HUES64 (cell line): ENCODE measurements around the gene SNAPC1.
"Not testable (repeated sequence)": the region's sequence is repeated elsewhere in the genome, so short reads cannot be mapped to it uniquely, and the experiment has no call there.

ENCODE experiments used
- H3K27ac ChIP-seq: 2 replicates; pipeline ENCODE4 v1.7.0; 2013; ENCODE audit warnings: low read depth, low read length, inconsistent platforms
- H3K27me3 ChIP-seq: 2 replicates; pipeline ENCODE4 v1.6.1; 2013; ENCODE audit warnings: mild to moderate bottlenecking, low read length; ENCODE audit not compliant: insufficient read depth
- H3K36me3 ChIP-seq: 2 replicates; pipeline ENCODE4 v1.6.1; 2013; ENCODE audit warnings: mild to moderate bottlenecking, low read length; ENCODE audit not compliant: insufficient read depth
- H3K4me1 ChIP-seq: 2 replicates; pipeline ENCODE4 v1.6.1; 2013; ENCODE audit warnings: mild to moderate bottlenecking, low read length, moderate library complexity; ENCODE audit not compliant: insufficient read depth
- H3K4me3 ChIP-seq: 2 replicates; pipeline ENCODE4 v1.5.1; 2013; ENCODE audit warnings: mild to moderate bottlenecking, low read length, moderate library complexity
- H3K9ac ChIP-seq: 2 replicates; pipeline ENCODE4 v1.6.1; 2013; ENCODE audit warnings: mild to moderate bottlenecking, low read depth, low read length
- H3K9me3 ChIP-seq: 2 replicates; pipeline ENCODE4 v1.6.1; 2013; ENCODE audit warnings: low read depth, low read length; ENCODE audit not compliant: insufficient read depth
- WGBS: fragments of 150-250, 120-280 bp; methylation state at CpG from one replicate; pipeline ENCODE4 v1.1.7; 2013; ENCODE audit warnings: missing lambda C conversion rate; 5-methylcytosine and 5-hydroxymethylcytosine counted together

SNAPC1 gene

GRCh38 chr14:61750708-61751474, 11.3 kb upstream of the SNAPC1 start:
- Histone ChIP-seq H3K27ac (no peak overlapping the region), H3K9me3 (no peaks in the 10 kb centered on the region), H3K36me3 (peaks cover 35% of the 10 kb centered on the region)

GRCh38 chr14:61751475-61751989, 10.7 kb upstream of the SNAPC1 start:
- Histone ChIP-seq H3K36me3 (peaks cover 28% of the 10 kb centered on the region), H3K4me3 (peak overlapping the region; percentile 60), H3K27ac (no peak overlapping the region), H3K9me3 (no peaks in the 10 kb centered on the region), H3K4me1 (peaks cover 31% of the 10 kb centered on the region), H3K9ac (peak overlapping the region; percentile 54; the same call in 1 of the 2 replicates), H3K27me3 (no peaks in the 10 kb centered on the region)
- WGBS = 88% methylated on average over 7 of the region's 8 CpGs

More at GRCh38 chr14:61750708-61751474, 11.3 kb upstream of the SNAPC1 start:
- peak overlapping the region; percentile 54; the same call in 1 of the 2 replicates for H3K9ac ChIP-seq
- H3K4me1 ChIP-seq = peaks cover 31% of the 10 kb centered on the region
- H3K27me3 ChIP-seq = no peaks in the 10 kb centered on the region
- WGBS = 62% methylated on average over 52 of the region's 54 CpGs
- H3K4me3 ChIP-seq = peak overlapping the region; percentile 60

- 88% methylated on average over 4 of the region's 4 CpGs for WGBS
- Histone ChIP-seq H3K4me1 (peaks cover 36% of the 10 kb centered on the region), H3K9me3 (no peaks in the 10 kb centered on the region), H3K4me3 (no peak overlapping the region), H3K36me3 (peaks cover 18% of the 10 kb centered on the region), H3K27me3 (no peaks in the 10 kb centered on the region), H3K9ac (no peak overlapping the region), H3K27ac (no peak overlapping the region; the same call in 1 of the 2 replicates)
Measured at GRCh38 chr14:61752626-61753025, 9.6 kb upstream of the SNAPC1 start.

- Histone ChIP-seq H3K9me3 (no peaks in the 10 kb centered on the region), H3K36me3 (peaks cover 7% of the 10 kb centered on the region), H3K9ac (no peak overlapping the region), H3K27ac (peak overlapping the region; percentile 13; the same call in 1 of the 2 replicates), H3K4me1 (peaks cover 37% of the 10 kb centered on the region), H3K27me3 (no peaks in the 10 kb centered on the region), H3K4me3 (no peak overlapping the region)
Measured at GRCh38 chr14:61753631-61754030, 8.6 kb upstream of the SNAPC1 start.

GRCh38 chr14:61754627-61755381, 7.4 kb upstream of the SNAPC1 start:
- Histone ChIP-seq H3K27ac (peak overlapping the region; percentile 68), H3K36me3 (no peaks in the 10 kb centered on the region), H3K4me1 (peaks cover 30% of the 10 kb centered on the region), H3K9ac (no peak overlapping the region), H3K9me3 (no peaks in the 10 kb centered on the region), H3K27me3 (no peaks in the 10 kb centered on the region), H3K4me3 (no peak overlapping the region)
- 78% methylated on average over 4 of the region's 5 CpGs for WGBS

- H3K27ac ChIP-seq = peak overlapping the region; percentile 55
- not testable (repeated sequence) for H3K27me3 ChIP-seq, H3K36me3 ChIP-seq, H3K9ac ChIP-seq, H3K9me3 ChIP-seq, H3K4me3 ChIP-seq
- H3K4me1 ChIP-seq = peaks cover 27% of the 10 kb centered on the region
Measured at GRCh38 chr14:61755382-61755742, 6.9 kb upstream of the SNAPC1 start.

- WGBS = 90% methylated on average over 2 of the region's 2 CpGs
Measured at GRCh38 chr14:61756135-61756534, 6.1 kb upstream of the SNAPC1 start.

GRCh38 chr14:61759878-61760277, 2.3 kb upstream of the SNAPC1 start:
- no peaks in the 10 kb centered on the region for H3K9me3 ChIP-seq
- no peak overlapping the region for H3K4me3 ChIP-seq
- WGBS = 92% methylated on average over 7 of the region's 7 CpGs
- peaks cover 2% of the 10 kb centered on the region; the same call in 1 of the 2 replicates for H3K36me3 ChIP-seq
- no peak overlapping the region for H3K27ac ChIP-seq
- no peak overlapping the region for H3K9ac ChIP-seq
- no peaks in the 10 kb centered on the region for H3K27me3 ChIP-seq
- peaks cover 28% of the 10 kb centered on the region for H3K4me1 ChIP-seq

More at GRCh38 chr14:61756135-61756534, 6.1 kb upstream of the SNAPC1 start:
- H3K4me3 ChIP-seq = no peak overlapping the region
- no peaks in the 10 kb centered on the region for H3K27me3 ChIP-seq
- H3K36me3 ChIP-seq = no peaks in the 10 kb centered on the region
- no peak overlapping the region for H3K27ac ChIP-seq
- no peaks in the 10 kb centered on the region for H3K9me3 ChIP-seq
- H3K4me1 ChIP-seq = peaks cover 26% of the 10 kb centered on the region
- H3K9ac ChIP-seq = no peak overlapping the region

- H3K27ac ChIP-seq = peak overlapping the region; percentile 77
- 65% methylated on average over 4 of the region's 5 CpGs for WGBS
Measured at GRCh38 chr14:61761557-61761956, 663 bp upstream of the SNAPC1 start.

GRCh38 chr14:61764342-61765122, 2.3 kb downstream of the SNAPC1 start:
- H3K27ac ChIP-seq = no peak overlapping the region
- H3K4me1 ChIP-seq = peaks cover 24% of the 10 kb centered on the region
- no CpG with 5 or more reads among the region's 5 CpGs for WGBS
- H3K9me3 ChIP-seq = no peaks in the 10 kb centered on the region
- peak overlapping the region; percentile 88 for H3K4me3 ChIP-seq
- H3K9ac ChIP-seq = no peak overlapping the region
- no peaks in the 10 kb centered on the region for H3K27me3 ChIP-seq
- peaks cover 37% of the 10 kb centered on the region for H3K36me3 ChIP-seq

More at GRCh38 chr14:61761557-61761956, 663 bp upstream of the SNAPC1 start:
- Histone ChIP-seq H3K4me1 (peaks cover 30% of the 10 kb centered on the region), H3K9ac (peak overlapping the region; percentile 67), H3K36me3 (peaks cover 9% of the 10 kb centered on the region), H3K4me3 (peak overlapping the region; percentile 88), H3K27me3 (no peaks in the 10 kb centered on the region), H3K9me3 (no peaks in the 10 kb centered on the region)
